ENCODE results near the gene ORM1. TPM values are rescaled to one million over a fixed set of nuclear protein-coding genes. Genes with fewer than 3 reads are reported as not detected.
"Not testable (repeated sequence)": the region's sequence is repeated elsewhere in the genome, so short reads cannot be mapped to it uniquely, and the experiment has no call there.

Gene ORM1
- polyA plus RNA-seq (2013, experiment 1 of 2) = not detected
- not detected for polyA plus RNA-seq (2013, experiment 2 of 2)

GRCh38 chr9:114322831-114323531 is at the start of gene ORM1:
Gene ORM1 (plus strand): TSS chr9:114323098. CDS start chr9:114323134, 36 bp downstream.
- not testable (repeated sequence) for H3K4me3 ChIP-seq (ENCODE audit: low read length); H3K27me3 ChIP-seq (ENCODE audit: insufficient read depth, low read length, poor library complexity); H3K36me3 ChIP-seq (ENCODE audit: control insufficient read depth, insufficient read depth, low read length); DNase-seq; H3K23ac ChIP-seq (ENCODE audit: low read length); H3K56ac ChIP-seq (ENCODE audit: low read length); H3K9ac ChIP-seq (ENCODE audit: low read length); H2BK15ac ChIP-seq (replicated peaks; ENCODE audit: low read depth); H3K27ac ChIP-seq (ENCODE audit: low read depth, low read length); H3K4me2 ChIP-seq (ENCODE audit: low read length); H3K4ac ChIP-seq (ENCODE audit: low read depth, low read length); H4K5ac ChIP-seq (ENCODE audit: low read length); H2AK5ac ChIP-seq (ENCODE audit: low read length); H3K18ac ChIP-seq (ENCODE audit: low read length); H2BK5ac ChIP-seq (ENCODE audit: low read length); H3K79me2 ChIP-seq (ENCODE audit: control insufficient read depth, insufficient read depth, low read length); H4K8ac ChIP-seq (ENCODE audit: low read depth, low read length); H3K79me1 ChIP-seq (ENCODE audit: low read length); H3K4me1 ChIP-seq (ENCODE audit: control insufficient read depth, low read depth, low read length); H2BK120ac ChIP-seq (ENCODE audit: low read depth, low read length)
- no CpG with 5 or more reads among the region's 15 CpGs for WGBS (ENCODE audit: extremely low coverage, insufficient coverage, low lambda C conversion rate)

- Histone ChIP-seq H3K36me3 (ENCODE audit: control insufficient read depth, insufficient read depth, low read length) (no peaks in the 10 kb centered on the region), H2BK5ac (ENCODE audit: low read length) (no peak overlapping the region), H3K27me3 (ENCODE audit: insufficient read depth, low read length, poor library complexity) (no peaks in the 10 kb centered on the region), H2BK15ac (replicated peaks; ENCODE audit: low read depth) (no peak overlapping the region), H3K18ac (ENCODE audit: low read length) (no peak overlapping the region), H3K27ac (ENCODE audit: low read depth, low read length) (no peak overlapping the region), H2AK5ac (ENCODE audit: low read length) (no peak overlapping the region), H3K4me1 (ENCODE audit: control insufficient read depth, low read depth, low read length) (no peaks in the 10 kb centered on the region), H3K4ac (ENCODE audit: low read depth, low read length) (no peak overlapping the region), H3K4me2 (ENCODE audit: low read length) (no peak overlapping the region), H3K79me2 (ENCODE audit: control insufficient read depth, insufficient read depth, low read length) (no peaks in the 10 kb centered on the region), H3K9ac (ENCODE audit: low read length) (no peak overlapping the region), H3K56ac (ENCODE audit: low read length) (no peak overlapping the region), H2BK120ac (ENCODE audit: low read depth, low read length) (no peak overlapping the region), H3K79me1 (ENCODE audit: low read length) (no peaks in the 10 kb centered on the region), H4K8ac (ENCODE audit: low read depth, low read length) (no peak overlapping the region), H4K5ac (ENCODE audit: low read length) (no peak overlapping the region), H3K4me3 (ENCODE audit: low read length) (no peak overlapping the region), H3K23ac (ENCODE audit: low read length) (no peak overlapping the region)
- DNase-seq = no peak
- WGBS (ENCODE audit: extremely low coverage, insufficient coverage, low lambda C conversion rate) = no CpG with 5 or more reads among the region's 7 CpGs
Measured at GRCh38 chr9:114273461-114273881, 49.4 kb upstream of the ORM1 start.

- H2AK5ac ChIP-seq (ENCODE audit: low read length) = no peak overlapping the region
- H3K4me1 ChIP-seq (ENCODE audit: control insufficient read depth, low read depth, low read length) = no peaks in the 10 kb centered on the region
- no peak overlapping the region for H4K8ac ChIP-seq (ENCODE audit: low read depth, low read length)
- H3K56ac ChIP-seq (ENCODE audit: low read length) = no peak overlapping the region
- no peak overlapping the region for H3K4me2 ChIP-seq (ENCODE audit: low read length)
- H2BK15ac ChIP-seq (replicated peaks; ENCODE audit: low read depth) = no peak overlapping the region
- no peak overlapping the region for H2BK5ac ChIP-seq (ENCODE audit: low read length)
- no peak overlapping the region for H3K23ac ChIP-seq (ENCODE audit: low read length)
- no peaks in the 10 kb centered on the region for H3K79me1 ChIP-seq (ENCODE audit: low read length)
- H3K4ac ChIP-seq (ENCODE audit: low read depth, low read length) = no peak overlapping the region
- H3K36me3 ChIP-seq (ENCODE audit: control insufficient read depth, insufficient read depth, low read length) = no peaks in the 10 kb centered on the region
- no peak overlapping the region for H3K27ac ChIP-seq (ENCODE audit: low read depth, low read length)
- H2BK120ac ChIP-seq (ENCODE audit: low read depth, low read length) = no peak overlapping the region
- no peak overlapping the region for H3K18ac ChIP-seq (ENCODE audit: low read length)
- no peaks in the 10 kb centered on the region for H3K79me2 ChIP-seq (ENCODE audit: control insufficient read depth, insufficient read depth, low read length)
- no peak overlapping the region for H3K9ac ChIP-seq (ENCODE audit: low read length)
- H3K27me3 ChIP-seq (ENCODE audit: insufficient read depth, low read length, poor library complexity) = no peaks in the 10 kb centered on the region
- DNase-seq = no peak
- WGBS (ENCODE audit: extremely low coverage, insufficient coverage, low lambda C conversion rate) = no CpG with 5 or more reads among the region's 5 CpGs
- no peak overlapping the region for H3K4me3 ChIP-seq (ENCODE audit: low read length)
- no peak overlapping the region for H4K5ac ChIP-seq (ENCODE audit: low read length)
Measured at GRCh38 chr9:114274217-114274616, 48.7 kb upstream of the ORM1 start.

GRCh38 chr9:114275246-114276004 is 47.5 kb upstream of the ORM1 start:
- Histone ChIP-seq H2BK5ac (ENCODE audit: low read length) (no peak overlapping the region), H3K79me1 (ENCODE audit: low read length) (no peaks in the 10 kb centered on the region), H3K36me3 (ENCODE audit: control insufficient read depth, insufficient read depth, low read length) (no peaks in the 10 kb centered on the region), H3K4me3 (ENCODE audit: low read length) (no peak overlapping the region), H4K5ac (ENCODE audit: low read length) (no peak overlapping the region), H3K27me3 (ENCODE audit: insufficient read depth, low read length, poor library complexity) (no peaks in the 10 kb centered on the region), H3K23ac (ENCODE audit: low read length) (no peak overlapping the region), H3K27ac (ENCODE audit: low read depth, low read length) (no peak overlapping the region), H4K8ac (ENCODE audit: low read depth, low read length) (no peak overlapping the region), H2BK15ac (replicated peaks; ENCODE audit: low read depth) (no peak overlapping the region), H3K18ac (ENCODE audit: low read length) (no peak overlapping the region), H3K9ac (ENCODE audit: low read length) (no peak overlapping the region), H2AK5ac (ENCODE audit: low read length) (no peak overlapping the region), H2BK120ac (ENCODE audit: low read depth, low read length) (no peak overlapping the region), H3K4ac (ENCODE audit: low read depth, low read length) (no peak overlapping the region), H3K4me1 (ENCODE audit: control insufficient read depth, low read depth, low read length) (no peaks in the 10 kb centered on the region), H3K79me2 (ENCODE audit: control insufficient read depth, insufficient read depth, low read length) (no peaks in the 10 kb centered on the region), H3K4me2 (ENCODE audit: low read length) (no peak overlapping the region), H3K56ac (ENCODE audit: low read length) (no peak overlapping the region)
- WGBS (ENCODE audit: extremely low coverage, insufficient coverage, low lambda C conversion rate) = no CpG with 5 or more reads among the region's 15 CpGs
- no peak for DNase-seq

- Histone ChIP-seq H2BK120ac (ENCODE audit: low read depth, low read length) (no peak overlapping the region), H3K23ac (ENCODE audit: low read length) (no peak overlapping the region), H3K79me1 (ENCODE audit: low read length) (no peaks in the 10 kb centered on the region), H3K56ac (ENCODE audit: low read length) (no peak overlapping the region), H3K36me3 (ENCODE audit: control insufficient read depth, insufficient read depth, low read length) (no peaks in the 10 kb centered on the region), H4K8ac (ENCODE audit: low read depth, low read length) (no peak overlapping the region), H2BK5ac (ENCODE audit: low read length) (no peak overlapping the region), H2AK5ac (ENCODE audit: low read length) (no peak overlapping the region), H4K5ac (ENCODE audit: low read length) (no peak overlapping the region), H3K4me3 (ENCODE audit: low read length) (no peak overlapping the region), H3K18ac (ENCODE audit: low read length) (no peak overlapping the region), H3K27me3 (ENCODE audit: insufficient read depth, low read length, poor library complexity) (no peaks in the 10 kb centered on the region), H3K27ac (ENCODE audit: low read depth, low read length) (no peak overlapping the region), H3K4me2 (ENCODE audit: low read length) (no peak overlapping the region), H3K79me2 (ENCODE audit: control insufficient read depth, insufficient read depth, low read length) (no peaks in the 10 kb centered on the region), H3K9ac (ENCODE audit: low read length) (no peak overlapping the region), H3K4me1 (ENCODE audit: control insufficient read depth, low read depth, low read length) (no peaks in the 10 kb centered on the region), H3K4ac (ENCODE audit: low read depth, low read length) (no peak overlapping the region), H2BK15ac (replicated peaks; ENCODE audit: low read depth) (no peak overlapping the region)
- no CpG with 5 or more reads among the region's 18 CpGs for WGBS (ENCODE audit: extremely low coverage, insufficient coverage, low lambda C conversion rate)
- DNase-seq = no peak
Measured at GRCh38 chr9:114276908-114277821, 45.7 kb upstream of the ORM1 start.

Data from mesendoderm (in vitro differentiated cells).